Activated naive CD4-positive, alpha-beta T cell treated with anti-CD3 and anti-CD28 coated beads, Interleukin-2, amount 50 U/mL, for 16 hours (primary cell): ENCODE data around the gene IQCK.
A peak's percentile ranks its signal among the peaks of the same experiment; 100 is the strongest.
"Not testable (repeated sequence)": the region's sequence is repeated elsewhere in the genome, so short reads cannot be mapped to it uniquely, and the experiment has no call there.

ENCODE experiments used
- DNase-seq: peaks from one replicate; pipeline ENCODE4 v3.0.0-alpha.2; 2020

The IQCK gene

GRCh38 chr16:19760356-19761060, 42.4 kb downstream of the IQCK start:
- no peak for DNase-seq

GRCh38 chr16:19765860-19766553, 47.9 kb downstream of the IQCK start:
- no peak for DNase-seq

- DNase-seq = no peak
Measured at GRCh38 chr16:19766554-19766884, 48.4 kb downstream of the IQCK start.

- no peak for DNase-seq
Measured at GRCh38 chr16:19766988-19767387, 48.9 kb downstream of the IQCK start.

GRCh38 chr16:19767497-19767896, 49.4 kb downstream of the IQCK start:
- DNase-seq = no peak

GRCh38 chr16:19769239-19769638, 51.2 kb downstream of the IQCK start:
- no peak for DNase-seq

- no peak for DNase-seq
Measured at GRCh38 chr16:19771040-19771439, 53.0 kb downstream of the IQCK start.

- DNase-seq = no peak
Measured at GRCh38 chr16:19771796-19772195, 53.7 kb downstream of the IQCK start.

- DNase-seq = no peak
Measured at GRCh38 chr16:19774024-19774423, 56.0 kb downstream of the IQCK start.

- no peak for DNase-seq
Measured at GRCh38 chr16:19776147-19776546, 58.1 kb downstream of the IQCK start.

GRCh38 chr16:19776565-19776964, 58.5 kb downstream of the IQCK start:
- DNase-seq = no peak

- DNase-seq = no peak
Measured at GRCh38 chr16:19780321-19780720, 62.2 kb downstream of the IQCK start.

- no peak for DNase-seq
Measured at GRCh38 chr16:19781226-19781625, 63.2 kb downstream of the IQCK start.

GRCh38 chr16:19783363-19784182, 65.5 kb downstream of the IQCK start:
- no peak for DNase-seq

- no peak for DNase-seq
Measured at GRCh38 chr16:19784183-19784736, 66.2 kb downstream of the IQCK start.

GRCh38 chr16:19785081-19785480, 67.0 kb downstream of the IQCK start:
- no peak for DNase-seq

- no peak for DNase-seq
Measured at GRCh38 chr16:19785512-19786130, 67.5 kb downstream of the IQCK start.

GRCh38 chr16:19801369-19801768, 83.3 kb downstream of the IQCK start:
- not testable (repeated sequence) for DNase-seq

GRCh38 chr16:19801824-19802223, 83.8 kb downstream of the IQCK start:
- not testable (repeated sequence) for DNase-seq

- no peak for DNase-seq
Measured at GRCh38 chr16:19802612-19803011, 84.5 kb downstream of the IQCK start.

- DNase-seq = peak; percentile 17
Measured at GRCh38 chr16:19804538-19805323, 86.7 kb downstream of the IQCK start.

- DNase-seq = no peak
Measured at GRCh38 chr16:19805459-19806162, 87.5 kb downstream of the IQCK start.
